Activated B cell treated with CpG ODN at 0.5 μM for 24 hours (primary cell): Measurements from ENCODE around the gene REEP2. TPM values are rescaled to one million over a fixed set of nuclear protein-coding genes. Genes with fewer than 3 reads are reported as not detected.
"Not testable (repeated sequence)": the region's sequence is repeated elsewhere in the genome, so short reads cannot be mapped to it uniquely, and the experiment has no call there.

Experiments used
- ATAC-seq: fragments of 200-7000 bp; cut with Tn5 transposase; one replicate; pipeline ENCODE4 v1.10.0; 2021; ENCODE audit warnings: low read depth, mild to moderate bottlenecking, moderate library complexity
- CTCF ChIA-PET: fragments of 350-600 bp; sonication (Branson Sonifier 250); formaldehyde crosslinking; loops from one replicate; lab custom pipeline; 2021; ENCODE audit warnings: antibody characterized with exemption; lab: Charles Lee
- POLR2A ChIA-PET: fragments of 350-600 bp; sonication (Branson Sonifier 250); formaldehyde crosslinking; loops from one replicate; lab custom pipeline; 2021; ENCODE audit warnings: antibody characterized with exemption; lab: Charles Lee
- DNase-seq: peaks from one replicate; pipeline ENCODE4 v3.0.0; 2022
- H3K27ac Mint-ChIP-seq: one replicate; pipeline ENCODE4 v1.8.0; 2020; ENCODE audit warnings: mixed read lengths
- H3K27me3 Mint-ChIP-seq: one replicate; pipeline ENCODE4 v1.8.0; 2021; ENCODE audit warnings: mixed read lengths
- H3K36me3 Mint-ChIP-seq: one replicate; pipeline ENCODE4 v1.8.0; 2021; ENCODE audit warnings: low read depth, mixed read lengths
- H3K4me1 Mint-ChIP-seq: one replicate; pipeline ENCODE4 v1.8.0; 2021; ENCODE audit warnings: mixed read lengths
- H3K4me3 Mint-ChIP-seq: one replicate; pipeline ENCODE4 v1.8.0; 2020; ENCODE audit warnings: mild to moderate bottlenecking, mixed read lengths
- H3K9me3 Mint-ChIP-seq: one replicate; pipeline ENCODE4 v1.8.0; 2020; ENCODE audit warnings: mixed read lengths
- intact Hi-C: fragments of 100-400 bp; cut with micrococcal nuclease; formaldehyde crosslinking; loops from one replicate; pipeline ENCODE4 v1.15.1; 2024
- total RNA-seq: library from RNA; stranded (reverse); gene quantifications from 2 replicates; pipeline ENCODE4 v1.2.3, GENCODE V29; 2022
- TF ChIP-seq, protein P1 (sequence below): fragments of 200-600 bp; IDR thresholded peaks from one replicate; pipeline ENCODE4 v1.8.0; 2022; ENCODE audit warnings: antibody characterized with exemption, mild to moderate bottlenecking

Gene REEP2, protein sequence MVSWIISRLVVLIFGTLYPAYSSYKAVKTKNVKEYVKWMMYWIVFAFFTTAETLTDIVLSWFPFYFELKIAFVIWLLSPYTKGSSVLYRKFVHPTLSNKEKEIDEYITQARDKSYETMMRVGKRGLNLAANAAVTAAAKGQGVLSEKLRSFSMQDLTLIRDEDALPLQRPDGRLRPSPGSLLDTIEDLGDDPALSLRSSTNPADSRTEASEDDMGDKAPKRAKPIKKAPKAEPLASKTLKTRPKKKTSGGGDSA
- total RNA-seq = 0.42 TPM in 1 of 2 replicates, not detected in the other

DNA sequence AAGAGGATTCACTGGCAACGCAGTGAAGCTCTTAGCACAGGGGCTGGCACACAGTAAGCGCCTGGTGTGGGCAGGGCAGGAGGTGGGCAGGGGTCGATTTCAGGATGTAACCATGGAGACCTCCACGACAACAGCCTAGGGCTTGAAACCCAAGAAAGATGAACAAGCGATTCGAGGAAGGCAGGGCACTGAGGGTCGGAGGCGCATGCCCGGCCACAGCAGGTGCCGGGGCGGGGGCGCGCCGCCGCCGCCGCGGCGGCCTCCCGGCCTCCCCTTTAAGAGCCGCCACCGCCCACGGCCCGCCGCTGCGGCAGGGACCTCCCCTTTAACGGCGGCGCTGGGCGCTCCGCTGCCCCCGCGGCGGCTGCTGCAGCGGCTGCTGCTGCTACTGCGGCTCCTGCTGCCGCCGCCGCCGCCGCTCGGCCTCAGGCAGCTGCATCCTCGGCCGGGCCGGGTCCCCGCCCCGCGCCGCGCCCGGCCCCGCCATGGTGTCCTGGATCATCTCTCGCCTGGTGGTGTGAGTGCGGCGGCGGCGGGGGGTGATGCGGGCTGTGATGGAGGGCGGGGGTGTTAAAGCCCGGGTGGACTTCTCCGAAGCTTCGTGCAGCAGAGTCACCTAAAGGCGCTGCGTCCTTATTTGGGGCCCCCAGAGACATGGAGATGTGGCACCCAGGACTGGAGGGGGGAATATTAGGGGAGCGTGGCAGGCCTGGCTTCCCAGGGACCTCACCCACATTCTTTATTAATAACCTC lies at the start of gene REEP2:
Gene REEP2 (plus strand): TSS at position 334 of the 753 bp plus-strand sequence. CDS start 152 bp downstream, at position 486.
- TF ChIP-seq, protein P1, sequence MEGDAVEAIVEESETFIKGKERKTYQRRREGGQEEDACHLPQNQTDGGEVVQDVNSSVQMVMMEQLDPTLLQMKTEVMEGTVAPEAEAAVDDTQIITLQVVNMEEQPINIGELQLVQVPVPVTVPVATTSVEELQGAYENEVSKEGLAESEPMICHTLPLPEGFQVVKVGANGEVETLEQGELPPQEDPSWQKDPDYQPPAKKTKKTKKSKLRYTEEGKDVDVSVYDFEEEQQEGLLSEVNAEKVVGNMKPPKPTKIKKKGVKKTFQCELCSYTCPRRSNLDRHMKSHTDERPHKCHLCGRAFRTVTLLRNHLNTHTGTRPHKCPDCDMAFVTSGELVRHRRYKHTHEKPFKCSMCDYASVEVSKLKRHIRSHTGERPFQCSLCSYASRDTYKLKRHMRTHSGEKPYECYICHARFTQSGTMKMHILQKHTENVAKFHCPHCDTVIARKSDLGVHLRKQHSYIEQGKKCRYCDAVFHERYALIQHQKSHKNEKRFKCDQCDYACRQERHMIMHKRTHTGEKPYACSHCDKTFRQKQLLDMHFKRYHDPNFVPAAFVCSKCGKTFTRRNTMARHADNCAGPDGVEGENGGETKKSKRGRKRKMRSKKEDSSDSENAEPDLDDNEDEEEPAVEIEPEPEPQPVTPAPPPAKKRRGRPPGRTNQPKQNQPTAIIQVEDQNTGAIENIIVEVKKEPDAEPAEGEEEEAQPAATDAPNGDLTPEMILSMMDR = no peak
- DNase-seq (peak; percentile 55), ATAC-seq (peak; percentile 84)
- peak within 1 kb of the TSS; percentile 82 for H3K4me3 Mint-ChIP-seq
- no peak within 1 kb of the TSS for H3K27ac Mint-ChIP-seq
- no peaks in the 10 kb centered on the region for H3K9me3 Mint-ChIP-seq
- intact Hi-C loops = no loop called here
- ChIA-PET POLR2A (interaction anchor here (1.5 kb wide), 1 partner anchor 104 kb away, joined by 4 read pairs; the partner anchor contains the start of gene ETF1), CTCF (interaction anchor here (0.6 to 1.7 kb wide), 2 partner anchors 65 to 376 kb away, joined by 3 to 8 read pairs; no protein-coding TSS in a partner anchor)
- H3K4me1 Mint-ChIP-seq = peaks cover 12% of the 10 kb centered on the region
- peaks cover 31% of the 10 kb centered on the region for H3K36me3 Mint-ChIP-seq
- H3K27me3 Mint-ChIP-seq = no peaks in the 10 kb centered on the region

DNA sequence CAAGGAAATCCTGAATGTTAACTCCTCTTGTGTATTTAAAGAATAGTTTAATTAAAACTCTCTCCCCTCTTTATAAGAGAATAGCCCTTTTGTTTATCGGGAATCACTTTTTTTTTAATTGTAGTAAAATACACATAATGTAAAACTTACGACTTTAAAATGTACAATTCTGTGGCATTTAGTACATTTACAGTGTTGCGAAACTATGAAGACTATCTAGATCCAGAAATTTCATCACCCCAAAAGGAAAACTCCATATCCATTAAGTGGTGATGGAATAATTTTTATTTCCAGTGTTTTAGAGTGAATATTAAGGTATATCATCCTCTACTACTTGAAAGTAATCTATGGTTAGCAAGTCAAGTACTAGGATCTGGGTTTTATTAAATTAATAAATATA lies 49.5 kb upstream of the REEP2 start:
- Mint-ChIP-seq H3K36me3 (peaks cover 78% of the 10 kb centered on the region), H3K9me3 (no peaks in the 10 kb centered on the region), H3K27me3 (no peaks in the 10 kb centered on the region), H3K27ac (no peak overlapping the region), H3K4me1 (no peaks in the 10 kb centered on the region), H3K4me3 (no peak overlapping the region)
- ChIA-PET POLR2A (no interaction called here), CTCF (no interaction called here)
- intact Hi-C loops = no loop called here
- ATAC-seq (no peak), DNase-seq (no peak)
- TF ChIP-seq, protein P1 = no peak

DNA sequence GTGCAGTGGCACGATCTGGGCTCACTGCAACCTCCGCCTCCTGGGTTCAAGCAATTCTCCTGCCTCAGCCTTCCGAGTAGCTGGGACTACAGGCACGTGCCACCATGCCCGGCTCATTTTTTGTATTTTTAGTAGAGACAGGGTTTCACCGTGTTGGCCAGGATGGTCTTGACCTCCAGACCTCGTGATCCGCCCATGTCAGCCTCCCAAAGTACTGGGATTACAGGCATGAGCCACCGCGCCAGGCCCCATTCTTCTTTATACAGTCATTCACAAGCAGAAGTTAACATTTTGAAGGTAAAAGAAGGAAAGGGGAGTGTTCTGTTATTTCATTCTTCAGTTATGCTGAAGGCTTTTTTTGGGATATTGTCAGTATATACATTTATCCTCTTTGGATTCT lies 48.9 kb upstream of the REEP2 start:
- H3K4me3 Mint-ChIP-seq, POLR2A ChIA-PET, intact Hi-C loops, H3K9me3 Mint-ChIP-seq, H3K27ac Mint-ChIP-seq, H3K27me3 Mint-ChIP-seq, ATAC-seq, DNase-seq, H3K4me1 Mint-ChIP-seq, CTCF ChIA-PET: not testable (repeated sequence)
- H3K36me3 Mint-ChIP-seq = peaks cover 81% of the 10 kb centered on the region

DNA sequence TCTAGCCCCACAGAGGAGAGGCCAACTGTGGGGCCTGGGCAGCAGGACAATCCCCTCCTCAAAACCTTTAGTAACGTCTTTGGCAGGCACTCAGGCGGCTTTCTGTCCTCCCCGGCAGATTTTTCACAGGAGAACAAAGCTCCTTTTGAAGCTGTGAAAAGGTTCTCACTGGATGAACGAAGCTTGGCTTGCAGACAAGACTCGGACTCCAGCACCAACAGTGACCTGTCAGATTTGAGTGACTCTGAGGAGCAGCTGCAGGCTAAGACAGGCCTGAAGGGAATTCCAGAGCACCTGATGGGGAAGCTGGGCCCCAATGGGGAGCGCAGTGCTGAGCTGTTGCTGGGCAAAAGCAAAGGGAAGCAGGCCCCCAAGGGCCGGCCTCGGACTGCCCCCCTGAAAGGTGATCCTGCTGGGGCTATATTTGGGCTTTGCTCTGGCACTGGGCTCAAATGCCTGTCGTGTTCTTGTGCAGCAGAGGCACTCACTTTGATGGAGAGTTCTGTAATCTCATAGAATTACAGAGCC lies 46.9 kb upstream of the REEP2 start:
- ChIA-PET CTCF (interaction anchor here (1.5 kb wide), 2 partner anchors 40 kb away, joined by 5 read pairs; partner anchors contain the start of gene KDM3B), POLR2A (interaction anchor here (1.1 kb wide), 1 partner anchor 38 kb away, joined by 3 read pairs; no protein-coding TSS in a partner anchor)
- Mint-ChIP-seq H3K4me3 (no peak overlapping the region), H3K4me1 (no peaks in the 10 kb centered on the region), H3K9me3 (no peaks in the 10 kb centered on the region), H3K36me3 (peaks cover 77% of the 10 kb centered on the region), H3K27ac (no peak overlapping the region), H3K27me3 (no peaks in the 10 kb centered on the region)
- DNase-seq = no peak
- TF ChIP-seq, protein P1 = no peak
- intact Hi-C loops = no loop called here
- no peak for ATAC-seq

DNA sequence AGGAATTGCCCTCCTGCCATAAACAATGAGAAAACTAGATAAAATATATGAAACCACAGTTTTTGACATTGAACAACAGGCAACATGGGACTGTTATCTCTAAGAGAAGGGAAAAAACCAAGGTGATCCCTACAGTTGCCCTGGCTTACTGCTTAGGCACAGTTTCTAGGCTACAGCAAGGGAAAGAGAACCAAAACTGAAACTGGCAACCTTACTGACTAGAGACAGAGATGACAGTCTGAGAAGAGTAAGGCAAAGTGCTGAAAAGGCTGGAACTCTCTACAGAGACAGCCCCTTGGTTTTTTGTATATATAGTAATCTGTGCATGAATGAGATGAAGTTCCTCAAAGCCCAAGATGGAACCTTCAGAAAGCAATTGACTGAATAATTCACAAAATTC lies 36.2 kb upstream of the REEP2 start:
- ATAC-seq = no peak

More for the DNA sequence above, 36.2 kb upstream of the REEP2 start:
- peaks cover 73% of the 10 kb centered on the region for H3K36me3 Mint-ChIP-seq
- TF ChIP-seq, protein P1 = no peak
- no peak overlapping the region for H3K27ac Mint-ChIP-seq
- CTCF ChIA-PET = no interaction called here
- no peak overlapping the region for H3K4me3 Mint-ChIP-seq
- POLR2A ChIA-PET = no interaction called here
- no peak for DNase-seq
- H3K4me1 Mint-ChIP-seq = peaks cover 6% of the 10 kb centered on the region
- intact Hi-C loops = no loop called here
- no peaks in the 10 kb centered on the region for H3K27me3 Mint-ChIP-seq
- no peaks in the 10 kb centered on the region for H3K9me3 Mint-ChIP-seq
